ENCODE measurements around the gene GNG4. TPM values are rescaled to one million over a fixed set of nuclear protein-coding genes. Genes with fewer than 3 reads are reported as not detected.

GNG4 gene
- polyA plus RNA-seq, 1 experiment = 0.33 TPM

GRCh38 chr1:235525314-235525713 lies 124.3 kb downstream of the GNG4 start:
- TF ChIP-seq CTCF (IDR thresholded peaks at IDR 0.05; ENCODE audit: low read depth, low read length) = no peak
- Histone ChIP-seq H3K4me3 (ENCODE audit: low read depth, low read length) (no peak overlapping the region), H3K9me3 (ENCODE audit: control insufficient read depth, insufficient read depth, low read length) (no peaks in the 10 kb centered on the region), H3K27me3 (ENCODE audit: control insufficient read depth, insufficient read depth, low read length) (no peaks in the 10 kb centered on the region), H3K27ac (ENCODE audit: low read depth, low read length) (no peak overlapping the region)
- ChIA-PET POLR2A (no interaction called here), CTCF (interaction anchor here (1.2 to 2.7 kb wide), 3 partner anchors 12 to 258 kb away, joined by 3 to 13 read pairs (median 7); partner anchors contain the start of gene B3GALNT2)
- no peak for DNase-seq (ENCODE audit: low read depth, low spot score)

- H3K4me3 ChIP-seq (ENCODE audit: low read depth, low read length) = no peak overlapping the region
- no peaks in the 10 kb centered on the region for H3K9me3 ChIP-seq (ENCODE audit: control insufficient read depth, insufficient read depth, low read length)
- ChIA-PET POLR2A (no interaction called here), CTCF (interaction anchor here (2.3 to 5.1 kb wide), 2 partner anchors 266 to 326 kb away, joined by 6 to 74 read pairs; no protein-coding TSS in a partner anchor)
- H3K27ac ChIP-seq (ENCODE audit: low read depth, low read length) = no peak overlapping the region
- TF ChIP-seq CTCF (IDR thresholded peaks at IDR 0.05; ENCODE audit: low read depth, low read length) = no peak
- H3K27me3 ChIP-seq (ENCODE audit: control insufficient read depth, insufficient read depth, low read length) = no peaks in the 10 kb centered on the region
- no peak for DNase-seq (ENCODE audit: low read depth, low spot score)
Observed at GRCh38 chr1:235516862-235517446, 132.6 kb downstream of the GNG4 start.

GRCh38 chr1:235515844-235516512 lies 133.6 kb downstream of the GNG4 start:
- POLR2A ChIA-PET = no interaction called here
- H3K9me3 ChIP-seq (ENCODE audit: control insufficient read depth, insufficient read depth, low read length) = no peaks in the 10 kb centered on the region
- no peaks in the 10 kb centered on the region for H3K27me3 ChIP-seq (ENCODE audit: control insufficient read depth, insufficient read depth, low read length)
- DNase-seq (ENCODE audit: low read depth, low spot score) = no peak
- H3K4me3 ChIP-seq (ENCODE audit: low read depth, low read length) = no peak overlapping the region
- TF ChIP-seq CTCF (IDR thresholded peaks at IDR 0.05; ENCODE audit: low read depth, low read length) = no peak
- no peak overlapping the region for H3K27ac ChIP-seq (ENCODE audit: low read depth, low read length)
- CTCF ChIA-PET = interaction anchor here (0.7 to 5.1 kb wide), 5 partner anchors 57 to 456 kb away, joined by 4 to 74 read pairs (median 6); no protein-coding TSS in a partner anchor

- Histone ChIP-seq H3K9me3 (ENCODE audit: control insufficient read depth, insufficient read depth, low read length) (no peaks in the 10 kb centered on the region), H3K4me3 (ENCODE audit: low read depth, low read length) (no peak overlapping the region), H3K27ac (ENCODE audit: low read depth, low read length) (no peak overlapping the region), H3K27me3 (ENCODE audit: control insufficient read depth, insufficient read depth, low read length) (no peaks in the 10 kb centered on the region)
- DNase-seq (ENCODE audit: low read depth, low spot score) = peak; percentile 49
- CTCF ChIA-PET = interaction anchor here (0.6 to 5.1 kb wide), 40 partner anchors 9 to 1033 kb away, joined by 3 to 74 read pairs (median 4); partner anchors contain the start of gene B3GALNT2
- POLR2A ChIA-PET = interaction anchor here (0.6 kb wide), 1 partner anchor 145 kb away, joined by 3 read pairs; no protein-coding TSS in a partner anchor
- peak; percentile 93 for TF ChIP-seq CTCF (IDR thresholded peaks at IDR 0.05; ENCODE audit: low read depth, low read length)
Observed at GRCh38 chr1:235513495-235514366, 135.9 kb downstream of the GNG4 start.

Measured in AG04450 (cell line).